ENCODE results near the gene PDAP1. TPM values are rescaled to one million over a fixed set of nuclear protein-coding genes. Genes with fewer than 3 reads are reported as not detected.
A peak's percentile ranks its signal among the peaks of the same experiment; 100 is the strongest.

Gene PDAP1
- total and polyA plus RNA-seq, 2 of the 13 experiments (the other 11 are each of a cell fraction or from before 2014, with no cell fraction given), result 13.0 to 100 TPM

DNA sequence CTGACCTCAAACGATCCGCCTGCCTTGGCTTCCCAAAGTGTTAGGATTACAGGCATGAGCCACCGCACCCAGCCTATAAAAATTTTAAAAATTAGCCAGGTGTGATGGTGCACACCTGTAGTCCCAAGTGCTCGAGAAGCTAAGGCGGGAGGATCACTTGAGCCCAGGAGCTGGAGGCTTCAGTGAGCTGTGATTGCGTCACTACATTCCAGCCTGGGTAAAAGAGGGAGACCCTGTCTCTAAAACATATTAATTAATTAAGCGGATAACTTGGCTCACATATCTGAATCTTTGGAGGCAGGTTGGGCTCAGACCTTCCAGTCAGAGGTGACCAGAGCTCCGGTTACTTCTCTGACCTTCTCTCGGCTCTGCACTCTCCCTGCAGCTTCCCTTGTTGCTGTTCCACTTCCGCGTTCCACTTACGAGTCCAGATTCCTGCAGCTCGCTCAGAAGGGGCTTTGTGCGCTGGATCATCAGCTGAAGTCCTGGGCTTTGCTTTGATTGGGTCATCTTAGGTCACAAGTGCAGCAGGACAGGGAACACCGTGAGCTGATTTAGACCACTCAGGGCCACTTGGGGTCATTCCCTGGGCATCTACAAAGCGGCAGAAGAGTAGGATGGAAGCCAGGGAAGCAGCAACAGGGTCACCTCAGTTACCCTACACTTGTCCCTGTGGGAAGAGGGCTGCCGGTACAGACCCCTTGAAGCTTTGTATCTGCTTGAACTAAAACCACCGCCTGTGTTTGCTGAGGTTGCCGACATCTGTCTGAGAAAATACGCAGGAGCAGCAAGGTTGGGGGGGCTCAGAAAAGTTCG, 35.9 kb downstream of the PDAP1 start (continued):
- TF ChIP-seq PTBP1 (IDR thresholded peaks at IDR 0.05; ENCODE audit: low read depth, low read length, poor library complexity, severe bottlenecking) (no peak), ZNF10 (CRISPR knock-in tag; IDR thresholded peaks at IDR 0.05; ENCODE audit: borderline replicate concordance, low read depth) (no peak), ZNF564 (CRISPR knock-in tag; IDR thresholded peaks at IDR 0.05) (no peak), ELF3 (CRISPR knock-in tag; IDR thresholded peaks at IDR 0.05) (peak; percentile 100), REL (CRISPR knock-in tag; conservative IDR thresholded peaks at IDR 0.05) (no peak), ATRX (CRISPR knock-in tag; IDR thresholded peaks at IDR 0.05; ENCODE audit: borderline replicate concordance) (no peak), MZF1 (CRISPR knock-in tag; IDR thresholded peaks at IDR 0.05; ENCODE audit: borderline replicate concordance) (0 out of 2 replicates have a peak, but pooled peaks have one; percentile 55), ZNF430 (CRISPR knock-in tag; IDR thresholded peaks at IDR 0.05) (0 out of 2 replicates have a peak, but pooled peaks have one; percentile 47), ZNF335 (CRISPR knock-in tag; IDR thresholded peaks at IDR 0.05) (peak; percentile 94), ELF4 (CRISPR knock-in tag; IDR thresholded peaks at IDR 0.05; ENCODE audit: borderline replicate concordance) (peak; percentile 99), FOXP4 (CRISPR knock-in tag; IDR thresholded peaks at IDR 0.05) (peak; percentile 47; the same call in 1 of the 2 replicates), POGK (CRISPR knock-in tag; conservative IDR thresholded peaks at IDR 0.05) (0 out of 2 replicates have a peak, but pooled peaks have one; percentile 47), SAP130 (CRISPR knock-in tag; IDR thresholded peaks at IDR 0.05; ENCODE audit: low read depth) (peak; percentile 99), TGIF2 (CRISPR knock-in tag; IDR thresholded peaks at IDR 0.05) (peak; percentile 58; the same call in 1 of the 2 replicates), CREB1 (IDR thresholded peaks at IDR 0.05) (0 out of 2 replicates have a peak, but pooled peaks have one; percentile 14), CREB1 (CRISPR knock-in tag; IDR thresholded peaks at IDR 0.05) (peak; percentile 65; the same call in 1 of the 2 replicates), DPF2 (CRISPR knock-in tag; IDR thresholded peaks at IDR 0.05; ENCODE audit: borderline replicate concordance, low read depth) (peak; percentile 58; the same call in 1 of the 2 replicates), NCOR1 (IDR thresholded peaks at IDR 0.05; ENCODE audit: borderline replicate concordance, low read length) (peak; percentile 80; the same call in 1 of the 2 replicates), DZIP1 (CRISPR knock-in tag; IDR thresholded peaks at IDR 0.05) (no peak), SOX13 (IDR thresholded peaks at IDR 0.05) (no peak), SOX13 (CRISPR knock-in tag; conservative IDR thresholded peaks at IDR 0.05 in 1 of 2, IDR thresholded peaks at IDR 0.05 in 1 of 2) (peak in 1 of 2 experiments; percentile 61; a peak in 2 of 4 replicates)
